GM18502 (cell line): ENCODE measurements around the gene FGF11.

Source experiments
- ATAC-seq: cut with Tn5 transposase; IDR thresholded peaks from one replicate; pipeline ENCODE4 v1.9.1; 2021; ENCODE audit warnings: mild to moderate bottlenecking; ENCODE audit not compliant: unreplicated experiment, poor library complexity

FGF11 gene

DNA sequence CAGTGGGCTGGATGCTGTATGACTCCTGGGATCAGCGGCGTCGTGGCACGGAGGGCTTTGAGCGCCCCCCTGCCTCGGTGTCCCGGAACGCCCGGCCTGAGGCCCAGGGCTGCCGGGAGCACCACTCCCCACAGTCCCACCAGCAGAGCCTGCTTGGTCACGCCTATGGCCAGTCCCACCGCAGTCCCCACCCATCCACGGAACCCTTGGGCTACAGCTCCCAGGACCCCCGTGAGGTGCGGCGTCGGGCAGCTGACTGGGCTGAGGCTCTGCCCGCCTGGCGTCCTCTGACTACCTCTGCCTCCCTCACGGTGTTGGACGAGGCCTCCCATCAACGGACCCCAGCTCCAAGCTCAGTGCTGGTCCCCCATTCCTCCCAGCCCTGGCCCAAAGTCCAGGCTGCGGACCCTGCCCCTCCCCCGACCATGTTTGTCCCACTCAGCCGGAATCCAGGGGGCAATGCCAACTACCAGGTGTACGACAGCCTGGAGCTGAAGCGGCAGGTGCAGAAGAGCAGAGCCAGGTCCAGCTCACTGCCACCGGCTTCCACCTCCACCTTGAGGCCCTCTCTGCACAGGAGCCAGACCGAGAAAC is 12.3 kb upstream of the FGF11 start:
- no peak for ATAC-seq

DNA sequence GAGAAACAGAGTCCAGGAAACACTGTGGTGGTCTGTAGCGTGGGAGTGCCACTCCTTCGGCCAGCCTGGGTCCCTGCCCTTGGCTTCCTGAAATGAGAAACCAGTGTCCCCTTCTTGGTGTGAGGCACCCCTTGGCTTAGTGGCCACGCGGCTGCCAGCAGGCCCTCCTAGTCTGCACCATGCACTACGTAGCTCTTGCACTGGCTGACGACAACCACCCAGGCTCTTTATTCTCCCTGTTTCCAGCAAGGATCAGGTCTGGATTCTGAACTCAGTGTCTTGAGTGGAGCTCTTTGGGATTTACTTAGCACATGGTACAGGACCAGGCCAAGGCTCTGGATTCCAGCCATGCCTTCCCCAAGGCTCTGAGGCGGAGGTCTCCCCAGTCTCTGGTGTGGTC is 11.8 kb upstream of the FGF11 start:
- ATAC-seq, result no peak

GRCh38 chr17:7428557-7428956 is 10.8 kb upstream of the FGF11 start, which contains the start of gene SPEM3:
Gene SPEM3 (plus strand): TSS chr17:7428857. CDS start chr17:7428903, 46 bp downstream.
- ATAC-seq, result no peak

DNA sequence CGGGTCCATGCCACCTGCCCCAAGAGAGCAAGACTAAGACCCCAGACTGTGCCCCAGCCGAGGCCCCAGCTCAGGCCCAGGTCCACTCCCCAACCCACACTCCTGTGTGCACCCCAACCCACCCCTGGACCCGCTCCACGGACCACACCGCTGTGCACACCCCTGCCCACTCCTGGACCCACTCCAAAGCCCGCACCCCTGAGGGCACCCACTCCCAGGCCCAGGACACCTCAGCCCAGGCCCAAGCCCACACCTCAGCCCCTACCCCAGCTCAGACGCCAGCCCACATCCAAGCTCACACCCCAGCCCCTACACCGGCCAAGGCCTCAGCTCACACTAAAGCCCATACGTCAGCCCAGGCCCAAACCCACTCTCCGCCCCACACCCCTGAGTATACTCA is 9.6 kb upstream of the FGF11 start:
- ATAC-seq, result no peak

DNA sequence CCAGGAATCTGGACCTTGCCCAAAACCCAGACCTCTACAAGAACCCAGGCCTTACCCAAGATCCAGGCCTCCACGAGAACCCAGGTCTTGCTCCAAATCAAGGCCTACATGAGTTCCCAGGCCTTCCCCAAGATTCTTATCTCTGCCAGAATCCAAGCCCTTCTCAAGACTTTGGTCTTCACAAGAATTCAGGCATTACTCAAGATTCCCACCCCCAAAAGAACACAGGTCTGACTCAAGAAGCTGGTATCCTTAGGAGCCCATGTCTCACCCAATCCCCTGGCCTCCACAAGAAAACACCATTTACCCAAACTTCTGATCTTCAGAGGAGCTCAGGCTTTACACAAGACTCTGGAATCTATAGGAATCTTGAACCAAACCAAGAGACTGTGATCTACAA is 8.1 kb upstream of the FGF11 start:
- no peak for ATAC-seq

DNA sequence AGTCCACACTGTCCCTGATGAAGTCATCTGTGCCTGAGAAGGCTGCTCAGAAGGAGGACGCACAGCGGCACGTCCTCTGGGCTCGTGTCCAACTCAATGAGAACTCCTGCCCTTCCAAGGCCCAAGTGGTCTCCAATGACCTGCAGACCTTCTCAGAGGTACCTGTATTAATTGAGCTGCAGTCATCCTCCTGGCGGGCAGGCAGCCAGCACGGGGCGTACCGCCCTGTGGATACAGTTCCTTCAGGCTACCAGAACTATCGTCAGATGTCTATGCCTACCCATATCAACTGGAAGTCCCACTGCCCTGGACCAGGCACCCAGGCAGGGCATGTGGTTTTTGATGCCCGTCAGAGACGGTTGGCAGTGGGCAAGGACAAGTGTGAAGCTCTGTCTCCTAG is 7.0 kb upstream of the FGF11 start:
- ATAC-seq, result no peak

DNA sequence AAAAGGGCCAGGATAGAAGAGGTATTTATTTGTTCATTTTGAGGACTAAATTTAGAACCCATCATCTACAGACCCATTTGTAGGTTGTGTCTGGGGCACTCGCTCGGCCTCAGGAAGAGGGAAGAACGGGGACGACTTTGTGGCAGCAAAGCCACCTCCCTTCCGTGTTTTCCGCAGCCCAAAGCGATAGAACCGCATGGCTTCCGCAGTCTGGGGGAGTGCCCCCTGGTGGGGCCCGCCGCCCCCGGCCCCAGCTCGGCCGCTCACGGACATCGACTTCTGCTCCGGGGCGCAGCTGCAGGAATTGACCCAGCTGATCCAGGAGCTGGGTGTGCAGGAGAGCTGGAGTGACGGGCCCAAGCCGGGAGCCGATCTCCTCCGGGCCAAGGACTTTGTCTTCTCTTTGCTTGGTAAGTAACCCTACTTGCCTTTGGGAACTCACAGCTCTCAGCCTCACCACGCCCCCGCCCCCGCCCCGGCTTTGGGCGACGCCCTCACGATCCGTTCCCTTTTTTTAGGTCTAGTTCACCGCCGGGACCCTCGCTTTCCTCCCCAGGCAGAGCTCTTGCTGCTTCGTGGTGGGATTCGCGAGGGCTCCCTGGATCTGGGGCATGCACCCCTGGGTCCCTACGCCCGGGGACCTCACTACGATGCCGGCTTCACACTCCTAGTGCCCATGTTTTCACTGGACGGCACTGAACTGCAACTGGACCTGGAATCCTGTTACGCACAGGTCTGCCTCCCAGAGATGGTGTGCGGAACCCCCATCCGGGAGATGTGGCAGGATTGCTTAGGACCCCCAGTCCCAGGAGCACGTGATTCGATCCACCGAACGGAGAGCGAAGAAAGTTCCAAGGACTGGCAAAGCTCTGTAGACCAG is 3.4 kb upstream of the FGF11 start:
- ATAC-seq, result peak; percentile 21

- no peak for ATAC-seq
Measured at GRCh38 chr17:7436556-7437368, 2.5 kb upstream of the FGF11 start.

GRCh38 chr17:7437369-7437863 is 1.9 kb upstream of the FGF11 start:
- ATAC-seq, result no peak

DNA sequence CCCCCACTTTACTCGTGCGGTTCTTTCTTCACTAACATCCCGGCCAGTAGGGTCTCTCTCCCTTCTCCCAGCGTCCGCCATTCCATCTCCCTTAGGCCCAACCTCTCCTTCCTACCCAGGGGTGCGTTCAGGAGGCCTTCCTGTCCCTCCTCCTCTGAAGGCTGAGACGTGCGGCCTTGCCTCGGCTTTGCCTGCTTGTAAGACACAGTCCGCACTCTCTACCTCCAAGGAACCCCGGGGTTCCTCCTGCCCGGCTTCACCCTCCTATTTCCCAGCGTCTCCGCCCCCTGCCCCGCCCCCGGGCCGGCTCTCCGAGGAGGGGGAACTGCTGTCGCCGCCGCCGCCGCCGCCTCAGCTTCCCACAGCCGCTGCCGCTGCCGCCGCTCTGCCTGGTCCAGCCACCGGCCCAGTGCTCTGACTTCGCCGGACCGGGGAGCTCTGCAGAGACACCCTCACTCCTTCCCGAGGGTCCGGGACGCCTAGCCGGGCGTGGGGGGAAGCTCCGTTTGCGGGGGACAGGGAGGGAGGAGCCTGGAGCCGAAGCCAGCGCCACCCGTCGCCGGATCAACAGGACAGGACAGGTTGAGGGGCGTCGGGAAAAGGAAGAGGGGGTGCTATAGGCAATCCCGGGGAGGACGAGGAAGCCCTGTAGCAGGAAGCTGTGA is 1.2 kb upstream of the FGF11 start:
- ATAC-seq, result no peak

GRCh38 chr17:7438656-7439460 is 454 bp upstream of the FGF11 start:
- ATAC-seq, result no peak

DNA sequence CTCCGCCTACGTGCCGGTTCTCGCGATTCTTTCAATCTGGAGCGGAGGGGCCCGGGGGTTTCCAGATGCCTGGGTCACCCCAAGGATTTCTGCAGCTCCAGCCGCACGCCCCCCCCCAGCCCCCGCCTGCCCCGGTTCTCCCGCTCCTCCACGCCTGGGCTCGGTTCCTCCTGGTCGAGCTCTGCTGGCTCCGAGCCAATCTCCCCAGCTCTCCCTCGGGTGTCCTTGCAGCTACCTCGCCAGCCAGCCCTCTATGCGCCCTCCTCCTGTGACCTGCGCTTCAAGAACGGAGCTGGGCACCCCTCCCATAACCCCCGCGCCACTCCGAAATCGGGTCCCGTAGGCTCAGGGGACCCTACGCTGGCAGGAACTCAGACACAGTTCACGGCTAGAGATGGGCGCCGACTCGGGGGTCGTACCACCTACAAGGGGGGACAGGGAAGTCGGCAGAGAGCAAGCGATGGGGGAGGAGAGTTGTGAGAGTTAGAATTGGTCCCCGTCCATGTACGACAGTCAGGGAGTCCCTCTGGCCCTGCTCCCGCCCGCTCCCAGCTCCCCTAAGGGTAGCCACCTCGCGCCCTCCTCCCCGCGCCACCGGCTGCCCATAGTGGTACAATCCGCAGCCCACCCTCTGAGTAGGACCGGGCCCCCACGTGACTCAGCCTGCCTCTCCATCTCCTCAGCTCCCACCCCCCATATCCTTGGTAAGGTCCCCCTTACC is 961 bp downstream of the FGF11 start:
- ATAC-seq, result no peak

- ATAC-seq, result no peak
Measured at GRCh38 chr17:7440834-7441195, 1.5 kb downstream of the FGF11 start.

- no peak for ATAC-seq
Measured at GRCh38 chr17:7441266-7441665, 2.0 kb downstream of the FGF11 start.

DNA sequence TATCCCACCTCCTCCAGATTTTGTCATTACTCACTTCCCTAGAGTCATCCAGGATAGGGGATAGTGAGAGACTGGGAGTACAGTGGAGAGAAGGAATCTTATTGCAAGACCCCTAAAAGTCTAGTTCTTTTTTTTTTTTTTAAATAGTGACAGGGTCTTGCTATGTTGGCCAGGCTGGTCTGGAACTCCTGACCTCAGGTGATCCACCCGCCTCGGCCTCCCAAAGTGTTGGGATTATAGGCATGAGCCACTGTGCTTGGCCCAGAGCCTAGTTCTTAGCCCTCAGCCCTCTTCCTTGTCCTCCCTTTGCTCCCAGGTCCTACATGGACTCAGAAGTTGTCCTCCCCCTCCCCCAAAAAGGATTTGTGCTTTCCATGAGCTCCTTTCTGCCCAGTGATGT is 2.8 kb downstream of the FGF11 start:
- ATAC-seq, result no peak

DNA sequence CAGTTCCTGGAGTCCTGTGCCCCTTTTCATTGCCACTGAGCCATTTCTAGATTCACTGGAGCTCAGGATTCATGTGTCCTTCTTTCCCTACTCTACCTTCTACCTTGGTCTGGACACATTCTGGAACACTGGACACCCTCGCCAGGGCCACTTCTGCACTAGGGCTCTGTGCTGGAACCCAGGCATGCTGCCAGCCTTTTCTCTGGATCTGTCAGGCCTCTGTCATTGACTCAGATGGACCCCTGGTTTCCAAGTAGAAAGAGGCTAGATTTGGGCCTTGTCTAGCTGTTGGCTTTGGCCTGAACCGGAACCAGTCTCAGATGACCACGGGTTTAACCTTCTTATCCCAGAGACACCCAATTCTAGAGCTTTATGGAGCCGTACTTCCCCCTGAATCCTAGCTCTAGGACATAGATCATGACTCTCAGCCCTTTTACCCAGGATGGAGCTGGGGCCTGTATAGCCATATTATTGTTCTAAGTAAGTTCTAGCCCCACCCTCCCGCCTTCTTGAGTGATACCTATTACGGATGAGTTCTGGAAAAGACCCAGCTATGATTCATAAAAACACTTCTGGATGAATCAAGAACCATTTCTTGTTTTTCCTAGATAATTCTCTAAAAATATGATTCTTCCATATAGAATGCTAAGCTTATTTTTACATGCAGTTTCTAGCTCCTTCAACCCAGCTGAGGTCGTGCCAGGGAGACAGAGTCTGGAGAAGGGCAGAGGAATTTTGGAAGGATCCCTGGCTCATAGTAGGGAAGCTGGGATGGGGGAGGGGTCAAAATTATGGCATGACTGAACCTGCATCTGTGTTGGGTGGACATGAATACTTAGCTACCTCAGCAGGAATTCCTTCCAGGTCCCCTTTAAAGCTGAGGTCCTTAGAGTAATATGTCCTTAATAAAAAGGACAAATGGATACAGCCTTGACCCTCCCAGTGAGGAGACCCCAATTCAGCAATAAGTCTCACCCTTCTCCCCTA is 4.5 kb downstream of the FGF11 start:
- no peak for ATAC-seq

DNA sequence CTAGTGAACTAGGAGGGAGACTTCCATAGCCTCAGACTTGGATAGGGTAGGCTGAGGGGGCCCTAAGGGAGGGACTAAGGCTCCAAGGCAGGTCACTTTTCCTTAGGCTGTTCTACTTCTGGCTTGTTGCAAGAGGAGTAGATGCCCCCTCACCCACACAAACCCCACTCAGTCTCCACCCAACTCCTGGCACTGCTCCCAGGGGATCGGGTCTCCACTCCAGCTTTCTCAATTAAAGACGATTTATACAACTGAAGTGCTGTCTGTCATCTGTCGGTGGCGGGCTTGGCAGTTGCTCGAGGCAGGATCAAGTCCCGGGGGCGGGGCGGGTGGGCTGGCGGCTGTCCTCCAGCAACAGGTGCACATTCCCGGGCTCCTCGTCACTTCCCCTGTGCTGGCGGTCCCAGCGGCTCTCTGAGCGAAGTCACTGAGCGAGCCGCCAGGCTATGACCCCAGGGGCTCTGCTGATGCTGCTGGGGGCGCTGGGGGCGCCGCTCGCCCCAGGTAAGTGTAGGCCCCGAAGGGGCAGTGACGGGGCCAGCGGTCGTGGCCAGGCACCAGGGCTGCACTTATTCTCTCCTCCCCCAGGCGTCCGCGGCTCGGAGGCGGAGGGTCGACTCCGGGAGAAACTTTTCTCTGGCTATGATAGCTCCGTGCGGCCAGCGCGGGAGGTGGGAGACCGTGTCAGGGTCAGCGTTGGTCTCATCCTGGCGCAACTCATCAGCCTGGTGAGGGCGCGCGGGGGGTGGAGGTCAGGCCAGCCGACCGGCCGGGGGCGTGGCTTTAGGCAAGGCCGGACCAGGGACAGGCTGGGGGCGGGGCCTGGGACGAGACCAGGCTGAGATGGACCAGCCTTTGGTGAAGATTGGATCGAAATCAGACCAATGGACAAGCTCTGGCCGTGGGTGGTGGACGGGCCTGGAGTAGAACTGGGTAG is 5.6 kb downstream of the FGF11 start, which contains the start of gene CHRNB1:
CHRNB1 (plus strand) TSS at position 380 of the 937 bp plus-strand sequence; CDS start at position 447, 67 bp downstream.
- ATAC-seq, result no peak
